A549 (cell line): ENCODE measurements around the gene SLC25A4.

ENCODE experiments used
- BHLHE40 ChIP-seq: IDR thresholded peaks from 2 replicates; pipeline ENCODE4 v1.6.1; 2012; ENCODE audit warnings: low read depth, low read length, inconsistent platforms
- CHD4 ChIP-seq: fragments of 200-600 bp; sonication (generic); IDR thresholded peaks from 2 replicates; pipeline ENCODE4 v1.6.1; 2016; ENCODE audit warnings: antibody characterized with exemption, mild to moderate bottlenecking, borderline replicate concordance
- CTCF ChIP-seq: fragments of >200 bp; sonication (Bioruptor Twin); formaldehyde crosslinking; IDR thresholded peaks from 3 replicates; pipeline ENCODE4 v1.5.1; 2016
- EP300 ChIP-seq, 2 experiments: fragments of >200 bp; sonication (Bioruptor Twin); formaldehyde crosslinking; IDR thresholded peaks; 2 replicates in 1 of 2; 3 replicates in 1 of 2; pipeline ENCODE4 v1.6.1; 2016 to 2017
- GATA3 ChIP-seq: IDR thresholded peaks from 2 replicates; pipeline ENCODE4 v1.6.1; 2012; ENCODE audit warnings: borderline replicate concordance
- MAX ChIP-seq: IDR thresholded peaks from 2 replicates; pipeline ENCODE4 v1.6.1; 2012
- MAZ ChIP-seq: fragments of 150-350 bp; IDR thresholded peaks from 2 replicates; pipeline ENCODE4 v1.6.1; 2014; ENCODE audit warnings: antibody characterized with exemption, low read depth, low read length, borderline replicate concordance
- PBX3 ChIP-seq: IDR thresholded peaks from 2 replicates; pipeline ENCODE4 v1.6.1; 2012
- POLR2A ChIP-seq: IDR thresholded peaks from 2 replicates; pipeline ENCODE4 v1.6.1; 2012; ENCODE audit warnings: mild to moderate bottlenecking, low read length
- RAD21 ChIP-seq, 2 experiments: fragments of >200 bp in 1 of 2; sonication (Bioruptor Twin) in 1 of 2; formaldehyde crosslinking in 1 of 2; IDR thresholded peaks in 1 of 2; conservative IDR thresholded peaks in 1 of 2; 2 replicates in 1 of 2; 3 replicates in 1 of 2; pipeline ENCODE4 v1.6.1; 2012 to 2018; ENCODE audit warnings: inconsistent platforms in 1 of 2
- RCOR1 ChIP-seq: fragments of 150-350 bp; IDR thresholded peaks from 2 replicates; pipeline ENCODE4 v1.6.1; 2014; ENCODE audit warnings: antibody characterized with exemption, low read length, low read depth
- REST ChIP-seq: fragments of 200-600 bp; sonication (generic); IDR thresholded peaks from 2 replicates; pipeline ENCODE4 v1.6.1; 2016; ENCODE audit warnings: antibody characterized with exemption, mild to moderate bottlenecking, moderate library complexity
- RFX5 ChIP-seq: fragments of 450-650 bp; IDR thresholded peaks from 2 replicates; pipeline ENCODE4 v1.7.1; 2014; ENCODE audit warnings: antibody characterized with exemption, mild to moderate bottlenecking, moderate library complexity

- no peak for TF ChIP-seq MAZ
- TF ChIP-seq RAD21 (conservative IDR thresholded peaks at IDR 0.05 in 1 of 2, IDR thresholded peaks at IDR 0.05 in 1 of 2): no peak
- no peak for TF ChIP-seq BHLHE40
- no peak for TF ChIP-seq CTCF
- no peak for TF ChIP-seq EP300 (IDR thresholded peaks at IDR 0.05)
- TF ChIP-seq PBX3: no peak
- TF ChIP-seq REST: no peak
- TF ChIP-seq RFX5: no peak
- TF ChIP-seq MAX: no peak
- TF ChIP-seq RCOR1: no peak
- TF ChIP-seq GATA3: no peak
- no peak for TF ChIP-seq CHD4
- TF ChIP-seq POLR2A: no peak
These were observed 29.7 kb upstream of the SLC25A4 start for GRCh38 chr4:185113340-185113739.
